OCI-LY3 (cell line): Measurements from ENCODE around the gene AHCYL1.

Experiments used
- H2AFZ ChIP-seq: fragments of 200-600, 300-600 bp; shearing (Covaris generic); 2 replicates; pipeline ENCODE4 v1.6.0; 2014; ENCODE audit warnings: antibody characterized with exemption, low read depth, low read length
- H3K27ac ChIP-seq: fragments of 200-600, 300-600 bp; sonication (generic); 2 replicates; pipeline ENCODE4 v1.5.1; 2014; ENCODE audit warnings: mild to moderate bottlenecking, low read length, moderate library complexity, mixed read lengths
- H3K27me3 ChIP-seq: fragments of 200-600, 300-600 bp; sonication (generic); 2 replicates; pipeline ENCODE4 v1.6.1; 2014; ENCODE audit warnings: low read depth, low read length, mixed read lengths
- H3K36me3 ChIP-seq: fragments of 200-600, 300-600 bp; sonication (generic); replicated peaks from 2 replicates; pipeline ENCODE3; 2014; ENCODE audit warnings: low read depth, low read length, mixed read lengths
- H3K4me1 ChIP-seq: fragments of 300-600, 200-600 bp; sonication (generic); 2 replicates; pipeline ENCODE4 v1.6.1; 2014; ENCODE audit warnings: low read length, mixed read lengths
- H3K4me2 ChIP-seq: fragments of 200-600, 300-600 bp; sonication (generic); 2 replicates; pipeline ENCODE4 v1.6.1; 2014; ENCODE audit warnings: low read length, mixed read lengths
- H3K4me3 ChIP-seq: fragments of 300-600, 200-600 bp; sonication (generic); 2 replicates; pipeline ENCODE4 v1.5.1; 2014; ENCODE audit warnings: antibody characterized with exemption, mild to moderate bottlenecking, low read length, moderate library complexity
- H3K79me2 ChIP-seq: fragments of 300-600, 200-600 bp; shearing (Covaris generic); 2 replicates; pipeline ENCODE4 v1.6.1; 2014; ENCODE audit warnings: mild to moderate bottlenecking, low read length, mixed read lengths
- H3K9ac ChIP-seq: fragments of 300-600, 200-600 bp; shearing (Covaris generic); 2 replicates; pipeline ENCODE4 v1.6.0; 2014; ENCODE audit warnings: mild to moderate bottlenecking, low read length, moderate library complexity
- H3K9me3 ChIP-seq: fragments of 200-600, 300-600 bp; shearing (Covaris generic); 2 replicates; pipeline ENCODE4 v1.6.1; 2014; ENCODE audit warnings: low read length, mixed read lengths; ENCODE audit not compliant: insufficient read depth
- H4K20me1 ChIP-seq: fragments of 200-600, 300-600 bp; sonication (generic); 2 replicates; pipeline ENCODE4 v1.6.1; 2016; ENCODE audit warnings: low read length, mixed read lengths; ENCODE audit not compliant: insufficient read depth
- EZH2phosphoT487 ChIP-seq: fragments of 200-600 bp; shearing (Covaris generic); IDR thresholded peaks from 2 replicates; pipeline ENCODE4 v1.6.1; 2018; ENCODE audit warnings: antibody characterized with exemption, mixed run types, low read depth
- TF ChIP-seq, protein P1 (sequence below): fragments of 200-600, 300-600 bp; sonication (generic); IDR thresholded peaks from 2 replicates; pipeline ENCODE4 v1.5.1; 2014; ENCODE audit warnings: antibody characterized with exemption, low read length, low read depth

AHCYL1 gene

GRCh38 chr1:110050602-110051261 lies 66.2 kb downstream of the AHCYL1 start:
- H3K9me3 ChIP-seq: no peaks in the 10 kb centered on the region
- H3K27ac ChIP-seq: no peak overlapping the region
- H3K79me2 ChIP-seq: no peaks in the 10 kb centered on the region
- no peak overlapping the region for H3K9ac ChIP-seq
- TF ChIP-seq, protein P1, sequence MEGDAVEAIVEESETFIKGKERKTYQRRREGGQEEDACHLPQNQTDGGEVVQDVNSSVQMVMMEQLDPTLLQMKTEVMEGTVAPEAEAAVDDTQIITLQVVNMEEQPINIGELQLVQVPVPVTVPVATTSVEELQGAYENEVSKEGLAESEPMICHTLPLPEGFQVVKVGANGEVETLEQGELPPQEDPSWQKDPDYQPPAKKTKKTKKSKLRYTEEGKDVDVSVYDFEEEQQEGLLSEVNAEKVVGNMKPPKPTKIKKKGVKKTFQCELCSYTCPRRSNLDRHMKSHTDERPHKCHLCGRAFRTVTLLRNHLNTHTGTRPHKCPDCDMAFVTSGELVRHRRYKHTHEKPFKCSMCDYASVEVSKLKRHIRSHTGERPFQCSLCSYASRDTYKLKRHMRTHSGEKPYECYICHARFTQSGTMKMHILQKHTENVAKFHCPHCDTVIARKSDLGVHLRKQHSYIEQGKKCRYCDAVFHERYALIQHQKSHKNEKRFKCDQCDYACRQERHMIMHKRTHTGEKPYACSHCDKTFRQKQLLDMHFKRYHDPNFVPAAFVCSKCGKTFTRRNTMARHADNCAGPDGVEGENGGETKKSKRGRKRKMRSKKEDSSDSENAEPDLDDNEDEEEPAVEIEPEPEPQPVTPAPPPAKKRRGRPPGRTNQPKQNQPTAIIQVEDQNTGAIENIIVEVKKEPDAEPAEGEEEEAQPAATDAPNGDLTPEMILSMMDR: no peak
- no peak for TF ChIP-seq EZH2phosphoT487
- H4K20me1 ChIP-seq: no peaks in the 10 kb centered on the region
- H3K4me2 ChIP-seq: no peak overlapping the region
- H3K4me3 ChIP-seq: no peak overlapping the region
- H3K27me3 ChIP-seq: no peaks in the 10 kb centered on the region
- H2AFZ ChIP-seq: no peak overlapping the region
- no peaks in the 10 kb centered on the region for H3K4me1 ChIP-seq
- H3K36me3 ChIP-seq: peaks cover 24% of the 10 kb centered on the region

DNA sequence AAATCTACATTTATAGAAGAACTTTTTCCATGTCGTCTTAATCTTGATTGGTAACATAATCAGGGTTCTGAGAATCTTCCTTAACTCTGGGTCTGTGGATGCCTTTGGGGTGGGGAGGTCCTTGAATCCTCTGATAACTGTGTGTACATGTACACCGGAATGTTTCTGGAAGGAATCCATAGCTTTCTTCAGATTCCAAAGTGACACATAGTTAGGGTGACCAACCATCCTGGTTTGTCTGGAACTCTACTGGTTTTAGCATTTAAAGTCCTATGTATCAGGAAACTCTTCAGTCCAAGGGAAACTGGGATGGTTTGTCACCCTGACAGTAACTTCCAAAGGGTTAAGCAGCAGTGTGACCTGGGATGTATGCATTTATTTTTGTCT lies 66.7 kb downstream of the AHCYL1 start:
- Histone ChIP-seq H3K79me2 (no peaks in the 10 kb centered on the region), H3K9ac (no peak overlapping the region), H3K27me3 (no peaks in the 10 kb centered on the region), H3K4me1 (no peaks in the 10 kb centered on the region), H2AFZ (no peak overlapping the region), H4K20me1 (no peaks in the 10 kb centered on the region), H3K4me3 (no peak overlapping the region), H3K27ac (no peak overlapping the region), H3K36me3 (peaks cover 22% of the 10 kb centered on the region), H3K4me2 (no peak overlapping the region), H3K9me3 (no peaks in the 10 kb centered on the region)
- TF ChIP-seq, protein P1: no peak
- no peak for TF ChIP-seq EZH2phosphoT487

- Histone ChIP-seq H2AFZ (no peak overlapping the region), H3K27ac (no peak overlapping the region), H3K4me2 (no peak overlapping the region), H3K79me2 (no peaks in the 10 kb centered on the region), H3K4me1 (no peaks in the 10 kb centered on the region), H4K20me1 (no peaks in the 10 kb centered on the region), H3K4me3 (no peak overlapping the region), H3K9me3 (no peaks in the 10 kb centered on the region), H3K36me3 (peaks cover 20% of the 10 kb centered on the region), H3K9ac (no peak overlapping the region), H3K27me3 (no peaks in the 10 kb centered on the region)
- TF ChIP-seq, protein P1: peak; percentile 73
- no peak for TF ChIP-seq EZH2phosphoT487
These were observed 69.2 kb downstream of the AHCYL1 start for GRCh38 chr1:110053552-110054428.

DNA sequence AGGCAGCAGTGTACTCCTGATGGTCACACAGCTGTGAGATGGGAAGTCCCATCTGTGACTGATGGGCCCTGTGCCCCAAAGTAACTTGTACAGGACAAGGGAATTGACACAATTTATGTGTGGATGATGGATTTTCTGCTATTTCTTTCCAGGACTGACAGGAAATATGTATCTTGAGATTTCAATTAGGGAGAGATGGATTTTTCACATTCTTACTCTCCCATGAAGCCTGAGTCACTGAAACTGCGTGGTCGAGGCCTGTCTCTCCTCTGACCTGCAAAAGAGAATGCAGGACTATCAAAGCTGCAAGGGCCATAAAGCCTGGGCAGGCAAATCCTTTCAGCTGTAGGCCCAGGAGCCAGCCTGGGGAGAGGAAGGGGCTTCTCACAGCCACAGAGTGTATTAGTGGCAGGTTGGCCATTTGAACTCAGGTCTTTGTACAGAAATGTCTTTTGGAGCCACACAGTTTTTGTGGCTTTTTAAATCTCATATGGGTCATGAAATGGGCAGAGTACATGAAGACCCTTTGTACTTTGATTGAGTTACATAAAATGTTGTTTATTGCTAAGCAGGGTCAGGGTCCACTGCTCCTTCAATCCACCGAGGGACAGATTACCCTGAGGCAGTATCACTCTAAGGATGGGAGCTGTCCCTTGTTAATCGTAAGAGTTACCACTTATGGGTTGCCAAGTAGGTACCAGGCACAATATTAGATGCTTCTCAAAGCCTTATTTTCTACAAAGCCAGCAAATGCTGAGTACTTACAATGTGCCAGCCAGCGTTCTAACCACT lies 71.1 kb downstream of the AHCYL1 start:
- H3K9ac ChIP-seq: no peak overlapping the region
- H3K4me1 ChIP-seq: no peaks in the 10 kb centered on the region
- H3K4me2 ChIP-seq: no peak overlapping the region
- H3K27me3 ChIP-seq: no peaks in the 10 kb centered on the region
- no peaks in the 10 kb centered on the region for H4K20me1 ChIP-seq
- H3K36me3 ChIP-seq: peaks cover 20% of the 10 kb centered on the region
- H3K9me3 ChIP-seq: no peaks in the 10 kb centered on the region
- H2AFZ ChIP-seq: no peak overlapping the region
- TF ChIP-seq EZH2phosphoT487: no peak
- TF ChIP-seq, protein P1: no peak
- no peak overlapping the region for H3K27ac ChIP-seq
- no peaks in the 10 kb centered on the region for H3K79me2 ChIP-seq
- no peak overlapping the region for H3K4me3 ChIP-seq
